SU-DHL-6 (cell line): ENCODE measurements around the gene SPATA6.
"Not testable (repeated sequence)": the region's sequence is repeated elsewhere in the genome, so short reads cannot be mapped to it uniquely, and the experiment has no call there.

ENCODE experiments used
- H2AFZ ChIP-seq: fragments of 200-600 bp; sonication (generic); 2 replicates; pipeline ENCODE4 v1.6.1; 2014; ENCODE audit warnings: low read depth, mild to moderate bottlenecking, moderate library complexity, mixed read lengths, antibody characterized with exemption, low read length; ENCODE audit not compliant: severe bottlenecking
- H3F3A ChIP-seq: fragments of 200-600 bp; shearing (Covaris generic); 2 replicates; pipeline ENCODE4 v1.6.0; 2016; ENCODE audit warnings: antibody characterized with exemption, mild to moderate bottlenecking; ENCODE audit not compliant: insufficient read depth
- H3K27ac ChIP-seq: fragments of 200-600 bp; sonication (generic); 2 replicates; pipeline ENCODE4 v1.5.1; 2016; ENCODE audit warnings: low read depth, mild to moderate bottlenecking, low read length, moderate library complexity, mixed read lengths
- H3K27me3 ChIP-seq: fragments of 200-600 bp; sonication (generic), shearing (Covaris generic); 2 replicates; pipeline ENCODE4 v1.6.0; 2014; ENCODE audit warnings: mild to moderate bottlenecking, low read length
- H3K36me3 ChIP-seq: fragments of 200-600 bp; sonication (generic); 2 replicates; pipeline ENCODE4 v1.6.1; 2014; ENCODE audit warnings: mild to moderate bottlenecking, low read length, mixed read lengths
- H3K4me2 ChIP-seq: fragments of 300-600, 200-600 bp; shearing (Covaris generic), sonication (generic); 2 replicates; pipeline ENCODE4 v1.6.0; 2014; ENCODE audit warnings: low read length, low read depth, mild to moderate bottlenecking; ENCODE audit not compliant: poor library complexity, severe bottlenecking
- H3K4me3 ChIP-seq: fragments of 200-600 bp; sonication (generic); 2 replicates; pipeline ENCODE4 v1.5.1; 2014; ENCODE audit warnings: antibody characterized with exemption, low read length, mild to moderate bottlenecking, mixed read lengths; ENCODE audit not compliant: insufficient read depth, poor library complexity, severe bottlenecking
- H3K79me2 ChIP-seq: fragments of 200-600 bp; sonication (generic); 2 replicates; pipeline ENCODE4 v1.6.1; 2014; ENCODE audit warnings: mild to moderate bottlenecking, low read length, moderate library complexity; ENCODE audit not compliant: insufficient read depth
- H3K9ac ChIP-seq: fragments of 200-600 bp; sonication (generic); 2 replicates; pipeline ENCODE4 v1.7.0; 2014; ENCODE audit warnings: mild to moderate bottlenecking, low read length
- H3K9me2 ChIP-seq: fragments of 200-600 bp; sonication (generic); replicated peaks from 2 replicates; pipeline ENCODE4 v1.6.1; 2014; ENCODE audit warnings: low read length; ENCODE audit not compliant: insufficient read depth
- H3K9me3 ChIP-seq: fragments of 200-600 bp; sonication (generic); 2 replicates; pipeline ENCODE4 v1.6.1; 2014; ENCODE audit warnings: low read length, mixed read lengths; ENCODE audit not compliant: insufficient read depth
- H4K20me1 ChIP-seq: fragments of 200-600 bp; sonication (generic); 2 replicates; pipeline ENCODE4 v1.6.1; 2014; ENCODE audit warnings: low read depth, mild to moderate bottlenecking, antibody characterized with exemption, low read length, moderate library complexity, mixed read lengths
- EZH2phosphoT487 ChIP-seq: fragments of 200-600 bp; sonication (generic), shearing (Covaris generic); conservative IDR thresholded peaks from 2 replicates; pipeline ENCODE4 v1.6.1; 2018; ENCODE audit warnings: mild to moderate bottlenecking, antibody characterized with exemption, low read length, moderate library complexity, mixed read lengths
- TF ChIP-seq, protein P1 (sequence below): fragments of 200-600 bp; sonication (generic); IDR thresholded peaks from one replicate; pipeline ENCODE4 v1.5.1; 2017; ENCODE audit warnings: antibody characterized with exemption, mild to moderate bottlenecking, low read length, moderate library complexity; ENCODE audit not compliant: insufficient read depth, poor library complexity, severe bottlenecking

Gene SPATA6

DNA sequence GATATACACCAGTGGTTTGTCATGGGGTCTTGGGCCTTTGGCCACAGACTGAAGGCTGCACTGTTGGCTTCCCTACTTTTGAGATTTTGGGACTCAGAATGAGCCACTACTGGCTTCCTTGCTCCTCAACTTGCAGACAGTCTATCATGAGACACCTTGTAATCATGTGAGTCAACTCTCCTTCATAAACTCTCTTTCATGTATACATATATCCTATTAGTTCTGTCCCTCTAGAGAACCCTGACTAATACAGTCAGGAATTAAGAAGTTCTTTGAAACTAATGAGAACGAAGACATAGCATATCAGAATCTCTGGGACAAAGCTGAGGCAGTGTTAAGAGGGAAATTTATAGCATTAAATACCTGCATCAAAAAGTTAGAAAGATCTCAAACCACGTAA, 138.7 kb downstream of the SPATA6 start:
- Histone ChIP-seq H3K27me3 (no peaks in the 10 kb centered on the region), H3K9me2 (no peaks in the 10 kb centered on the region), H3K9me3 (no peaks in the 10 kb centered on the region), H3K36me3 (no peaks in the 10 kb centered on the region), H3K9ac (no peak overlapping the region), H3K4me3 (no peak overlapping the region), H3K4me2 (no peak overlapping the region), H3K27ac (no peak overlapping the region), H2AFZ (no peak overlapping the region), H4K20me1 (no peaks in the 10 kb centered on the region), H3K79me2 (no peaks in the 10 kb centered on the region), H3F3A (no peaks in the 10 kb centered on the region)
- no peak for TF ChIP-seq EZH2phosphoT487
- TF ChIP-seq, protein P1, sequence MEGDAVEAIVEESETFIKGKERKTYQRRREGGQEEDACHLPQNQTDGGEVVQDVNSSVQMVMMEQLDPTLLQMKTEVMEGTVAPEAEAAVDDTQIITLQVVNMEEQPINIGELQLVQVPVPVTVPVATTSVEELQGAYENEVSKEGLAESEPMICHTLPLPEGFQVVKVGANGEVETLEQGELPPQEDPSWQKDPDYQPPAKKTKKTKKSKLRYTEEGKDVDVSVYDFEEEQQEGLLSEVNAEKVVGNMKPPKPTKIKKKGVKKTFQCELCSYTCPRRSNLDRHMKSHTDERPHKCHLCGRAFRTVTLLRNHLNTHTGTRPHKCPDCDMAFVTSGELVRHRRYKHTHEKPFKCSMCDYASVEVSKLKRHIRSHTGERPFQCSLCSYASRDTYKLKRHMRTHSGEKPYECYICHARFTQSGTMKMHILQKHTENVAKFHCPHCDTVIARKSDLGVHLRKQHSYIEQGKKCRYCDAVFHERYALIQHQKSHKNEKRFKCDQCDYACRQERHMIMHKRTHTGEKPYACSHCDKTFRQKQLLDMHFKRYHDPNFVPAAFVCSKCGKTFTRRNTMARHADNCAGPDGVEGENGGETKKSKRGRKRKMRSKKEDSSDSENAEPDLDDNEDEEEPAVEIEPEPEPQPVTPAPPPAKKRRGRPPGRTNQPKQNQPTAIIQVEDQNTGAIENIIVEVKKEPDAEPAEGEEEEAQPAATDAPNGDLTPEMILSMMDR: no peak

DNA sequence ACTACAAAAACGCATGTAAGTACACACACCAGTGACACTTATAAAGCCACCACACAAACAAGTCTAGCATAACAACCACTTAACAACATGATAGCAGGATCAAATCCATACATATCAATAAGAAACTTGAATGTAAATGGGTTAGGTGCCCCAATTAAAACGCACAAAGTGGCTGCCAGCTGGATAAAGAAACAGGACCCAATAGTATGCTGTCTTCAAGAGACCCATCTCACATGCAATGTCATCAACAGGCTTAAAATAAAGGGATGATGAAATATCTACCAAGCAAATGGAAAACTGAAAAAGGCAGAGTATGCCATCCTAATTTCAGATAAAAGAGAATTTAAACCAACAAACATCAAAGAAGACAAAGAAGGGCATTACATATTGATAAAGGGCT, 139.9 kb downstream of the SPATA6 start:
- H3K27me3 ChIP-seq: no peaks in the 10 kb centered on the region
- no peaks in the 10 kb centered on the region for H3K79me2 ChIP-seq
- no peak overlapping the region for H3K4me2 ChIP-seq
- H3K9me2 ChIP-seq: no peaks in the 10 kb centered on the region
- no peak overlapping the region for H3K4me3 ChIP-seq
- no peak overlapping the region for H3K9ac ChIP-seq
- TF ChIP-seq EZH2phosphoT487: no peak
- TF ChIP-seq, protein P1: no peak
- H3K9me3 ChIP-seq: no peaks in the 10 kb centered on the region
- no peak overlapping the region for H2AFZ ChIP-seq
- no peaks in the 10 kb centered on the region for H3K36me3 ChIP-seq
- H3K27ac ChIP-seq: no peak overlapping the region
- no peaks in the 10 kb centered on the region for H4K20me1 ChIP-seq
- no peaks in the 10 kb centered on the region for H3F3A ChIP-seq

DNA sequence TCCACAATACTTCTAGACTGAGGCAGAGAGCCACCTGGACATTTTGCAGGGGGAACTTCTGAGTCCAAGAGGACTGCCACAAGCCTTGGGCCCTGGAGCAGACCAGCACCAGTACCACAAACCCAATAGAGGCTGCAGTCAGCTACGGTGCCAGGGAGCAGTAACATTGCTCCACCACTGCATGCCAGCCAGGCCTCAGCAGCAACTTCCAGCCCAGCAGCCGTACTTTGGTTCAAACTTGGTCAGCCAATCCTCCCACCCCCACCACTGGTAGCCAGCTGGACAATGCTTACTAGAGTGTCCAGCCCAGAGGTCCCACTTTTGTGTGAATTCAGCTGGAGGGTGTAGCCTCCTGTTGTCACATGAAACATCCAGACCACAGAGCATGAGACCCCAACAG, 142.1 kb downstream of the SPATA6 start:
- no peak overlapping the region for H3K27ac ChIP-seq
- no peaks in the 10 kb centered on the region for H3F3A ChIP-seq
- no peak for TF ChIP-seq EZH2phosphoT487
- TF ChIP-seq, protein P1: no peak
- no peak overlapping the region for H3K4me3 ChIP-seq
- no peaks in the 10 kb centered on the region for H3K36me3 ChIP-seq
- H2AFZ ChIP-seq: no peak overlapping the region
- no peaks in the 10 kb centered on the region for H3K9me3 ChIP-seq
- H3K9me2 ChIP-seq: no peaks in the 10 kb centered on the region
- no peak overlapping the region for H3K9ac ChIP-seq
- H3K79me2 ChIP-seq: no peaks in the 10 kb centered on the region
- no peaks in the 10 kb centered on the region for H3K27me3 ChIP-seq
- no peaks in the 10 kb centered on the region for H4K20me1 ChIP-seq
- no peak overlapping the region for H3K4me2 ChIP-seq

- H3K9me2 ChIP-seq: no peaks in the 10 kb centered on the region
- no peaks in the 10 kb centered on the region for H4K20me1 ChIP-seq
- H3K27ac ChIP-seq: no peak overlapping the region
- H3F3A ChIP-seq: no peaks in the 10 kb centered on the region
- no peak overlapping the region for H2AFZ ChIP-seq
- H3K79me2 ChIP-seq: no peaks in the 10 kb centered on the region
- H3K9me3 ChIP-seq: no peaks in the 10 kb centered on the region
- no peak overlapping the region for H3K9ac ChIP-seq
- no peaks in the 10 kb centered on the region for H3K36me3 ChIP-seq
- H3K27me3 ChIP-seq: no peaks in the 10 kb centered on the region
- H3K4me3 ChIP-seq: no peak overlapping the region
- H3K4me2 ChIP-seq: no peak overlapping the region
- TF ChIP-seq, protein P1: no peak
- TF ChIP-seq EZH2phosphoT487: no peak
These were observed 142.5 kb downstream of the SPATA6 start for GRCh38 chr1:48329486-48329885.

DNA sequence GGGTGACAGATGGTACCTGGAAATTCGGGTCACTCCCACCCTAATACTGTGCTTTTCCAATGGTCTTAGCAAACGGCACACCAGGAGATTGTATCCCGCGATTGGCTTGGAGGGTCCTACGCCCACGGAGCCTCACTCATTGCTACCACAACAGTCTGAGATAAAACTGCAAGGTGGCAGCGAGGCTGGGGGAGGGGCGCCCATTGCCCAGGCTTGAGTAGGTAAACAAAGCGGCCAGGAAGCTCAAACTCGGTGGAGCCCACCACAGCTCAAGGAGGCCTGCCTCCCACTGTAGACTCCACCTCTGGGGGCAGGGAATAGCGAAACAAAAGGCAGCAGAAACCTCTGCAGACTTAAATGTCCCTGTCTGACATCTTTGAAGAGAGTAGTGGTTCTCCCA, 160.2 kb downstream of the SPATA6 start:
- H3K9me2 ChIP-seq, H3K27ac ChIP-seq, H3K36me3 ChIP-seq, H3K9ac ChIP-seq, H3F3A ChIP-seq, H3K4me2 ChIP-seq, H3K27me3 ChIP-seq, H3K79me2 ChIP-seq, H3K9me3 ChIP-seq, H3K4me3 ChIP-seq, H2AFZ ChIP-seq, H4K20me1 ChIP-seq: not testable (repeated sequence)
